Measurements from ENCODE around the gene MYH7B.

MYH7B gene

DNA sequence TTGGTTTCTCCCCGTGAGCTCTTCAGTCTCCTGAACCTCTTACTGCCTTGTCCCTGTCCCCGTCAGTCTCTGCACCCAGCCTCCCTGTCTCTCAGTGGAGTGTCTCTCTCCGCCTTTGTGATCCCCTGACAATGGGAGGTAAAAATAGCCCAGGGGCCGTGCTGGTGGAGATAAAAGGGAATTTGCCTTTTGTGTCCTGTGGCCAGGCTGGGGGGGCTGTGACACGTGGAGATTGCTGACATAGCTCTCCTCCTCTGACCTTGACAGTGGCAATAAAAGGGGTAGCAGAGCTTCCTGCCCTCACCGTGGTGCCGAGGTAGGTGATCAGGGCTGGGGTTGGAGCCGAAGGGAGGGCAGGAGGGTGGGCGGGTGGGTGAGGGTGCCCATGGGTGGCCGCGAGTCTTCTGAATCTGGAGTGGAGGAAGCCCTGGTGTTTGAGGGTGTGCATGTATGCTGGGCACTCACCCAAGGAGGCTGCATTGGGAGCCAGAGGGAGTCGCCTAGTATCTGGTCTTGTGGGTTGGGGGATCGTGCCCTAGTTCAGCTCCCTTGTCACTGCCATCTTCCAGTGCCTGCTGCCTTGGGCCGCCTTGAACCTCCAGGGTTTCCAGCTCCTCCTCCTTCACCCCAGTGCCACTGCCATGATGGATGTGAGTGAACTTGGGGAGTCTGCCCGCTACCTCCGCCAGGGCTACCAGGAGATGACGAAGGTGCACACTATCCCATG lies 21.9 kb downstream of the MYH7B start:
- DNase-seq (ENCODE audit: low read depth in 2 of 2), result no peak

DNA sequence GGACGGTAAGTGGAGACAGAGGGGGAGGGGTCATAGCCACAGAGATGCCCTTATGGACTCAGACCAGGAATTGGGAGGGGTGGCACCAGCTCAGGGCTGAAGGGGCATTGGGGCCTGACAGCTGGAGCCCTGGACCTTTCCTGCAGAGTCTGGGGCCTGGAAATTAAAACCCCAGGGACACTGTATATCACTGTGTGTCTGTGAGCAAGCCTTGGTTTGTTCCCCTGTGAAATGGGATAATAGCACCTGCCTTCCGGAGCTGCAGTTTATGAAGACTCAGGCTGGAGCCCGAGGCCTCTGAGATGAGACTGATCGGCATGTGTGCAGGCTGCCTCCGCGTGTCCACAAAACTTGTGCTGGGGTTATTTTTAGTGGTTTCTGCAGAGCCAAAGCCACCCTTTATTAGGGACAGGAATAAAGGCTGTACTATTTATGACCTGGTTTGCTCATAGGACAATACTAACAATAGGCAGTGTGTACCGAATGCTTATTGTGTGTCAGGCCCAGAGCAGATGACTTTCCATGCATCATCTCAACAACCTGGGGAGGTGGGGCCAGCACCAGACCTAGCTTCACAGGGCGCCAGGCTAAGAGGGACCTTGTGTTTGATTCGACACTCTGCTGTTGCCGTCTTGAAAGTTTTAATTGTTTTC lies 22.6 kb downstream of the MYH7B start:
- no peak for DNase-seq (ENCODE audit: low read depth in 2 of 2)

DNA sequence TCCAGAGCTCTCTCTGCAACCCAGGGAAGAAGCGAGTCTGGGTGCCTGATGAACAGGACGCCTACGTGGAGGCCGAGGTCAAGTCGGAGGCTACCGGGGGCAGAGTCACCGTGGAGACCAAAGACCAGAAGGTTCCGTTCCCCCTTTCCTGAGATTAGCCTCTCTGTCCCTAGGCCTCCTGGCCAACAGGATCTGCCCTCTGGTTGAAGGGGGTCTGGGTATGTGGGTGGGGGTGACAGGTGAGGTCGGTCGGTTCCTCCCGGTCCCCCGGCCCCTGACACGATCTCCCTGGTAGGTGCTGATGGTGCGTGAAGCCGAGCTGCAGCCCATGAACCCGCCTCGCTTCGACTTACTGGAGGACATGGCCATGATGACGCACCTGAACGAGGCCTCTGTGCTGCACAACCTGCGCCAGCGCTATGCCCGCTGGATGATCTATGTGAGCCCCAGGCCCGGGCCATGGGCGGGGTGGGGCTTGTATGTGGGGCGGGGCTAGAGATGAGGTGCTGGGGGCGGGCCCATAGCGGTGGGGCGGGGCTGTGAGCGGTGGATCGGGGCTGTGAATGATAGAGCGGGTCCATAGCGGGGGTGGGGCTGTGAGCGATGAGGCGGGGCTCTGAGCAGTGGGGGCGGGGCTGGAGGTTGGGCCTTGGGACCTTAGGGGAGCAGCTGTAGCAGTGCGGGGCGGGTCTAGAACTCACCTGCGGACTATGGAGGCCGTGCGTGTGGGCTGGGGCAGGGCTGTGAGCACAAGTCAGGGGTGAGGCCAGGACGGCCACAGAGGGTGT lies 23.9 kb downstream of the MYH7B start:
- no peak for DNase-seq (ENCODE audit: low read depth in 2 of 2)

DNA sequence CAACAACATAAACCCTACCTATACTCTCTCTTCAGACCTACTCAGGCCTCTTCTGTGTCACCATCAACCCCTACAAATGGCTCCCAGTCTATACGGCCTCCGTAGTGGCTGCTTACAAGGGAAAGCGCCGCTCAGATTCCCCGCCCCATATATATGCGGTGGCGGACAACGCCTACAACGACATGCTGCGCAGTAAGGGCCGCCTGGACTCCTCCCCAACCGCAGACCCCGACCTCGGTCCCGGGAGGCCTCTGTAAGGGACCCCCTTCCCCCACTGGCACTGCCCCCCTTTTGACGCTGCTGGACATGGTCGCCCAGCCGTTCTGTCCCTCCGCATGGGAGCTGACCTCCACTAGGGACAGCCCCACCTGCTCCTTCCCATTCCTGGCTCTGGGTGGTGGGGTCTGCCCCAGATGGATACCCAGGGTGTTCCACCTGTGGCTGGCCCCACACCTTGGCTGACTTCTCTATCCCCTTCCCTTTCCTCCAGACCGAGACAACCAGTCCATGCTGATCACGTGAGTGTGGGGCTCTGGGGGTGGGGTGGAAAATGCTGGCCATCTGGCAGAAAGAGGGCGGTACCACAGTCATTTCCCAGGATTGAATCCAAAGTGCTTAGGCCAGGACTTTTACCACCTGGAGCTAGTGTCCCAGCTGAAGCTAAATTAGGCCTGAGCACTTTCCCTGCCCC lies 25.0 kb downstream of the MYH7B start:
- DNase-seq (ENCODE audit: low read depth in 2 of 2), result no peak

DNA sequence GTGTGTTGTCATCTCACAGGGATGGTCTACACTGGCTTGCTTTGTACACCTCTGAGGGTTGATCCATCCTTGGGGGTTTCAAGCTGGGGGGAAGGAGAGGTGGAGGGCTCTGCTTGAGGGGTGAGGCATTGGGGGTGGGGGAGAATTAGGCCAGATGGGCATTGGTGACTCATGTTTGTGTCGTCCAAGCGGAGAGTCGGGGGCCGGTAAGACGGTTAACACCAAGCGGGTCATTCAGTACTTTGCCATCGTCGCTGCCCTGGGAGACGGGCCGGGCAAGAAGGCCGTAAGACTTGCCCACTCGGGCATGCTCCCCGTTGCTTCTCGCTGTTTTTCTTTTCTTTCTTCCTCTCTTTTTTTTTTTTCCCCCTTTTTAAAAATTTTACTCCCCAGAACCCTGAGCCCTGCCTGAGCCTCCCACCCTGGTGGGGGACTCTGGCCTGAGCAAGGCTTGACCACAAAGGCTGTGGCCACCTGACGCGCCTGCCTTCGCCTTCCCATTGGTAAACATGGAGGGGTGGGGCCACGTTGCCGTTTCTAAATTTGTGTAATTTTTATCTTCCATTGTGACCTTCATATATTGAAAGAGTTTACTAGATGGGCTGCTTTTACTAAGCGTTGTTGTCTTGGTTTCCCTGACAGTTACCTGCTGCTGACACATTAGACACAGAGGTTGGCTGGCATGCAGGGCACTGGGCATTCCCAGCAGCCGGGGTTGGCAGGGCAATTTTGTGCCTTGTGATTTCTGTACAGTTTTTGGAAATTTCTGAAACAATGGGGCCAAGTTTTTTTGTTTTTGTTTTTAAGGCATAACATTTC lies 26.8 kb downstream of the MYH7B start:
- DNase-seq (ENCODE audit: low read depth in 2 of 2), result no peak

DNA sequence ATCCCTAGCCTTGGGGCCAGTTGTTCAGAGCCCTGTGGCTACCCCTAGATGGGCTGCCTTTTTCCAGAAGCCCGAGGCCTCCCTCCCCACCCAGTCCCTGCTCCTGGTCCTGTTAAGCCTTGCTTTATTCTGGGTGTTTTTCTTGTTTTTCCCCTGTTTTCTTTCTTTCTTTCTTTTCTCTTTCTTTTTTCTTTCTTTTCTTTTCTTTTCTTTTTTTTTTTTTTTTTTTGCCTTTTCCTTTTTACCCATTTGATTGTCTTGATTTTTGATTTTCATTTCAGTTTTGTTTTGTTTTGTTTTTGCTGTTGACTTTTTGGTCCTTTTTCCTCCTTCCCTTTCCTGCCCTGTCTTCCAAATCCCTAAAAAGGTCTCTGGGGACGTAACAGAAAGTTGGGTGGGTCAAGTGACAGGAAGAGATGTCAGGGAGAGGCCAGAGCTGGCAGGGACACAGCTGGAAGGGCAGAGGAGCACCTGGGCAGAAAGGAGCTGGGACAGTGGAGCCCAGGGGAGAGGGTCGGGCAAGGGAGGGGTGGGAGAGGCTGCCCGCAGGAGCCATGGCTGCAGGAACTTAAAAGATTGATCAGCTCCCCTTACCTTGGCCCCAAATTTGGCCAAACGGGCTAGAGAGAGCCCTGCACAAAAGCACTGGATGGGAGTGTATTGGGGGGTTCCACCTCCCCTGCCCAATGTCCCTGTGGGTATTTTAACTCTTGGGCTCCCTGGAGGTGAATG lies 27.6 kb downstream of the MYH7B start:
- DNase-seq (ENCODE audit: low read depth in 2 of 2), result no peak

DNA sequence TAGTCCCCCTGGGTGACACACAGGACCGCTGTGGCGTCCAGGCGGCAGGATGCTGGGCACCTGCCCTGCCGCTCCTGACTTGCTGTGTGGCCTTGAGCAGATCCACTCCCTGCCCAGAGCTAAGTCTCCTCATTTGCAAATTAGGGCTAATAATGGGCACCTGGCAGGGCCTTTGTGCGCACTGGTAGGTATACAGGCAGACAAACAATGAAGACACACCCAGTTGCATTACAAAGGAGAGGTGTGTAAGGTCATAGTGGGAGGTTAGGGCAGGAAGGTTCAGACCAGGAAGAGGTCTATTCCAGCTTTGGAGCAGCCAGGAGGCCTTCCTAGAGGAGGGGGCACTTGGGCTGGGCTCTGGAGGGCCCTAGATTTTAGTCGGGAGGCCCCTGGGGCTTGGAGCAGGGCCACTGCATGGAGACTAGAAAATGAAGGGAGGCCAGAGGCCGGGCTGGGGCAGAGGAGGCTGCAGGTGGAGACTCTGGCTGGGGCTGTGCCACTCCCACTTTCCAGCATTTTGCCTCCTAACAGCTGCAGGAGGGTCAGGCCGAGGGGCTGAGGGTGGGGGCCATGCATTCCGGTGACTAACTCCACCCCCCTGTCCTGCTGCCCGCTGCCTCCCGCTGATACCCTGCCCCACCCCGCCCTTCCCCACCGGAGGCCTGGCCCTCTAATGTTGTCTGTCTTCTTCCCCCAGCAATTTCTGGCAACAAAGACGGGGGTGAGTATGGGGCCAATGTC lies 28.5 kb downstream of the MYH7B start:
- no peak for DNase-seq (ENCODE audit: low read depth in 2 of 2)

DNA sequence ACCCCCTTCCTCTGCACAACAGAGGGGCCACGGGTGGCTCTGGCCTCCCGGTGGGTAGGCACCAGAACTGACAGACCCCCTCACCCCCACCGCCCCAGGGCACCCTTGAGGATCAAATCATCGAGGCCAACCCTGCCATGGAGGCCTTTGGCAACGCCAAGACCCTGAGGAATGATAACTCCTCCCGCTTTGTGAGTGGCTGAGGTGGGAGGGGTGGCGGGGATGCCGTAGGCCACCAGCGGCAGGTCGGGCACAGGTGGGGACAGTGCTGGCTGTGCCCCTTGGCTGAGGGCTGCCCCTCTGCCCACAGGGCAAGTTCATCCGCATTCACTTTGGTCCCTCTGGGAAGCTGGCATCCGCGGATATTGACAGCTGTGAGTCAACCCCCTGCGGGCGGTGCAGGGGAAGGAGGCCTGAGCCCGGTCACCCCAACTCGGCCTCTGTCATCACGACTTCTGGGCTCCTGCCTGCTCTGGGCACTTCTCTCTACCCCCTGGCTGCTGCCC lies 29.1 kb downstream of the MYH7B start:
- DNase-seq (ENCODE audit: low read depth in 2 of 2), result no peak

DNA sequence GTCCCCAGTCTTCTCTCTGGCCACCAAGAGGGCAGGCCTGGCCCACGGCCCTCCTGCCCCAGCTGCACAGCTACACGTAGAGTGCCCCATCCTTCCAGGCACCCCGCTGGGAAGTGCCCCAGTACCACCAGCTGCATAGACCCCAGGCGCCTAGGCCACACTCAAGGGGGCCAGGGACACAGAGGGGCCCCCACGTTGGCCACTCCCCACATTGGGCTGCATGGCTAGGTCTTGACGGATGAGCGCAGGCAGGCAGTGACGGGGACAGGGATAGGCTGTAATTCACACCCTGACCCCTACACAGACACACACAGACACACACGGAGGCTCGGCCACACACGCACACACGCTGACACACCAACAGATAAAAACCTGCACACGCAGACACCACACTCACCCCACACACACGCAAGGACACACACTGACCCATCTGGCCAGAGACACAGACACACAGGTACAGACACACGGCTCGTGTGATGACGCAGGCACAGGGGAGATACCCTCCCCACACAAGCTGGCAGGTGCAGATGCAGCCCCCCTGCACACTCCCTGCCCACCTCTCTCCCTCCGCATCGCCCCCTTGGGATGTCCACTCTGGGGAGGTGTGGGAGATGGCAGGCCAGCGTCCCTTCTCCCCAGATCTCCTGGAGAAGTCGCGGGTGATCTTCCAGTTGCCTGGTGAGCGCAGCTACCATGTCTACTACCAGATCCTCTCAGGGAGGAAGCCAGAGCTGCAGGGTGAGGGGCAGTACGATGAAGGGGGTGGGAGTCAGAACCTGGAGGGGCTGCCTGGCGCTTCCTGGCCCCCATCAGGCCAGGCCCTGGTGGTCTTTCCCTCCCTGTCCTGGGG lies 30.0 kb downstream of the MYH7B start:
- DNase-seq (ENCODE audit: low read depth in 2 of 2), result no peak

DNA sequence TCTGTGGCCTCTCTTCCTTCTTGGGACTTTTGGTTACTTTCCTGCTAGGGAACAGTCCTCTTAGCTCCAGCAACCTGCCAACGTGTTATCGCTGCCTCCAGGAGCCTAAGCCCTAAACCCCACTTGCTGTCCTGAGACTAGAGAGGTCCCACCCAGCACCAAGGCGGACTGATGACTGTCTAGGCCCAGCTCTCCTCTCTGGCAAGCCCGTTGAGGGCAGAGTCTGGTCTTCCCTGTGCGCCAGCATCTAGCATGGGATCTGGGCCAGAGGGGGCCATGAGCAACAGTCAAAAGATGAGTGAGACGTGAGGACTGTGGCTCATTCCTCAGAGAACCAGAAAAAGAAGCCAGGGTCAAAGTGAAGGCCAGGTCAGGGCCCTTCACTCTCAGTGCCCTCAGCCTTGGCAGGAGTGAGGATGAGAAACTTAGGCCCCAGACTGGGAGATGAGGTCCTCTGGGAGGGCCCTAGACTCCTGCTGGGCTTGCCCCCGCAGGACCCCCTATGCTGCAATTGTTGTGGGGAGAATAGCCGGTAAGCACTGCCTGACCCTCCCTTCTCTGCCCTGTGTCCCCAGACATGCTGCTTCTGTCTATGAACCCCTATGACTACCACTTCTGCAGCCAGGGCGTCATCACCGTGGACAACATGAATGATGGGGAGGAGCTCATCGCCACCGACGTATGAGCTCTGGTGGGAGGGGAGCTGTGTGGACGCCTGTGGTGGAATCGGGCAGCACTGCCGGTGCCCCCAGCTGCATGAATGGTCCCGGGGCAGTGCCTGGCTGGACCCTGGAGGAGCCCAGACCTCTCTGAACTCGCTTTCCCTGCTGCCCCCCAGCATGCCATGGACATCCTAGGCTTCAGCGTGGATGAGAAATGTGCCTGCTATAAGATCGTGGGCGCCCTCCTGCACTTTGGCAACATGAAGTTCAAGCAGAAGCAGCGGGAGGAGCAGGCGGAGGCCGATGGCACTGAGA lies 30.9 kb downstream of the MYH7B start:
- no peak for DNase-seq (ENCODE audit: low read depth in 2 of 2)

DNA sequence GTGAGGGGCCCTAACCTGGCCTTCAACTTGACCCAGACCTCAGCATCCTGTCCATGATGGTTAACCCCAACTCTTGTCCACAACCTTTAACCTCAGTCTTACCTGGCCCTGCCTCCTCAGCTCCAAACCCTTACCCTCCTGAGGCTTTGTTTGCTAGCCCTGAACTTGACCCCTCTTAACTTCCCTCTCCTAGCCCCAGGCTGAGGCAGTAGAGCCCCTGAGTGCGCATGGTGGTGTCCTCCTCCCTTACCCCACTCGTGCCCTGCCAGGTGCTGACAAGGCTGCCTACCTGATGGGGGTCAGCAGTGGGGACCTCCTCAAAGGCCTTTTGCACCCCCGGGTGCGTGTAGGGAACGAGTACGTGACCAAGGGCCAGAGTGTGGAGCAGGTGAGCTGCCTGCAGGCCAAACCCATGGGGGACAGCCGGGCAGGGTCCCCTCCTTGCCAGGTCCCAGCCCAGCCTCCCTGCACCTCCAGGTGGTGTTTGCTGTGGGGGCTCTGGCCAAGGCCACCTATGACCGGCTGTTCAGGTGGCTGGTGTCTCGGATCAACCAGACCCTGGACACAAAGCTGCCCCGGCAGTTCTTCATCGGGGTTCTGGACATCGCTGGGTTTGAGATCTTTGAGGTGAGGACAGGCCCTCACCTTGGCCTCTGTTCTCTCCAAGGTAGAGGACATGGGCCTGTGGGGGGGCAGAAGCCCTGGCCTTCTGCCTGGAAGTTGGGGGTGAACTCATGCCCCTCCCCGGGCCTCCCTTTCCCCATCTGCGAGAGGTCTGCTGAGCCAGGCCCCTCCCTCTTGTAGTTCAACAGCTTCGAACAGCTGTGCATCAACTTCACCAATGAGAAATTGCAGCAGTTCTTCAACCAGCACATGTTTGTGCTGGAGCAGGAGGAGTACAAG lies 31.9 kb downstream of the MYH7B start:
- no peak for DNase-seq (ENCODE audit: low read depth in 2 of 2)

DNA sequence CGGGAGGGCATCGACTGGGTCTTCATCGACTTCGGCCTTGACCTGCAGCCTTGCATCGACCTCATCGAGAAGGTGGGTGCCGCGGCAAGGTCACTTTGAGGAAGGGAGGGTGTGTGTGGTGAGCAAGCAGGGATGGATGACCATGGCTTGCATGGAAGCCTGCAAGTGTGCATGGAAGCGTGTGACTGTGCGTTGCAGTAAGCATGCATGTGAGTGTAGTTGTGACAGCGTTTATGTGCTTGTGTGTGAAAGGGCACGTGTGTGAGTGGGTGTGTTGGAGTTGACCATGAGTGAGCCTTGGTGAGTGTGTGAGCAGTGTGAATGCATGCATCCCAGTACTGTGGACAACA lies 32.5 kb downstream of the MYH7B start:
- no peak for DNase-seq (ENCODE audit: low read depth in 2 of 2)

DNA sequence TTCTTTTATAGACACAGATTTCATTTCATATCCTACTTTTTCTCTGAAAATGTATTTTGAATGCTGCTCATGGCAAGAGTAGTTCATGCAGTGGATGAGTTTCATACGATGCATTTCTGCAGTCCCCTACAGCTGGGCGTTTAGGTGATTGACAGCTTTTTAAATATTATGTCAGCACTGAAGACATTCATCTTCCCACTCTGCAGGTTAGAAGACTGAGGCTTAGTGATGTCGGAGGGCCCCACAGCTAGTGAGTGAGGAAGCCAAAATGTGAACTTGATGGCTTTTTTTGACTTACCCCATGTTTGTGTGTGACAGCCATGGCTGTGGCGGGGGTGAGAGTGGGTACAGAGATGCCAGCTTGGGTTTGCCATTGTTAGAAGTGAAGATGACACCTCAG lies 33.5 kb downstream of the MYH7B start:
- no peak for DNase-seq (ENCODE audit: low read depth in 2 of 2)

DNA sequence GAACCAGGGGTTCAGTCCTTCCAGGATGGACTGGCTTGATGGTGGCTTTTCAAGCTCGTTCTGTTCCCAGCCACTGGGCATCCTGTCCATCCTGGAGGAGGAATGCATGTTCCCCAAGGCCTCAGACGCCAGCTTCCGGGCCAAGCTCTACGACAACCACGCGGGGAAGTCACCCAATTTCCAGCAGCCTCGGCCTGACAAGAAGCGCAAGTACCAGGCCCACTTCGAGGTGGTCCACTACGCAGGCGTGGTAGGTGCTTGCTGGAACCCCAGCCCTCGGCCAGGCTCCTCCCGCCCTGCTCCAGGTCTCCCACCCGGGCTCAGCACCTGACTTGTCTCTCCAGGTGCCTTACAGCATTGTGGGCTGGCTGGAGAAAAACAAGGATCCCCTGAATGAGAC lies 34.0 kb downstream of the MYH7B start:
- no peak for DNase-seq (ENCODE audit: low read depth in 2 of 2)

DNA sequence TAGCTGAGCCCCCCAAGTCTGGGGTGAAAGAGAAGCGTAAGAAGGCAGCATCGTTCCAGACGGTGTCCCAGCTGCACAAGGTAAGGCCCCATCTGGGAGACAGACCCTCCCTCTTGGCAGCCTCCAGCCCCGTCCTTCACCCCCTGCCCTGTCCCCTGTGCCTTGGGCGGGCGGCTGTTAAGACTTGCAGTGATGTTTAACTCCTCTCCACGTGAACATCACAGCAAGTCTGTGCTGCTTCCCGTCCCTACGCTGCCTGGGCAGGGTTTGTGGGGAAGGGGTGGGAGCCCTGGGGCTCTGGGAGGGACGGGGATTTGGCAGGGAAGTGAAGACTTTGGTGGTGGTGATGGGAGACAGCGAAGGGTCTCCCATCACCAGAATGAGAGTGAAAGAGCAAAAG lies 34.6 kb downstream of the MYH7B start:
- no peak for DNase-seq (ENCODE audit: low read depth in 2 of 2)

DNA sequence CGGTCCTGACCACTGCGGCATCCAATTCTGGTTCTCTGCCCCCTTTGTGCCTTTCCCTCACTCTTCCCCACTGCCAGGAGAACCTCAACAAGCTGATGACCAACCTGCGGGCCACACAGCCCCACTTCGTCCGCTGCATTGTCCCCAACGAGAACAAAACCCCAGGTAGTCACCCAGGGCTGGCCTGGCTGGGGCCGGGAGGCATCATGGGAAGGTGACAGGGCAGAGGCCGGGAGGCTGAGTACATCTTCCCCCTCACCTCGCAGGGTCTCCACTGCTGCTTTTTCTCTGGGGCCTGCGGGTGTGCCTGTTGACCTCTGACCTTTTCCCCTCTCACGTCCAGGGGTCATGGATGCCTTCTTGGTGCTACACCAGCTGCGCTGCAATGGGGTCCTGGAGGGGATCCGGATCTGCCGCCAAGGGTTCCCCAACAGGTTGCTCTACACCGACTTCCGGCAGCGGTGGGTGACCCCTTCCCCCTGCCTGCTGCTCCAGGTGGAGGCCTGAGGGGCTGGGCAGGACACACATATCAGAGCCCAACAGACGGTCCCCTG lies 35.1 kb downstream of the MYH7B start:
- DNase-seq (ENCODE audit: low read depth in 2 of 2), result no peak

Data from stimulated activated CD8-positive, alpha-beta memory T cell treated with anti-CD3 and anti-CD28 coated beads, Interleukin-7, amount 100 ng/mL, for 4 hours (primary cell).